CD4-positive, alpha-beta T cell (primary cell): Measurements from ENCODE around the gene ZDHHC8. TPM values are rescaled to one million over a fixed set of nuclear protein-coding genes. Genes with fewer than 3 reads are reported as not detected.

Experiments used
- ATAC-seq: fragments of 200-7000 bp; cut with Tn5 transposase; one replicate; pipeline ENCODE4 v1.10.0; 2022; ENCODE audit warnings: mild to moderate bottlenecking; ENCODE audit not compliant: poor library complexity
- CTCF ChIA-PET: fragments of 350-600 bp; sonication (Branson Sonifier 250); formaldehyde crosslinking; loops from one replicate; lab custom pipeline; 2021; ENCODE audit warnings: antibody characterized with exemption, inconsistent platforms; lab: Charles Lee
- POLR2A ChIA-PET: fragments of 350-600 bp; sonication (Branson Sonifier 250); formaldehyde crosslinking; loops from one replicate; lab custom pipeline; 2021; ENCODE audit warnings: antibody characterized with exemption, inconsistent platforms; lab: Charles Lee
- DNase-seq, 14 experiments: peaks; one replicate each; pipeline ENCODE4 v3.0.0-alpha.2; 2013 to 2020; ENCODE audit warnings: mixed read lengths in 2 of 14
- H3K27ac ChIP-seq, 2 donors: one replicate each; pipeline versions ENCODE4 v1.5.1 to v1.7.0; 2013; ENCODE audit warnings: low read length in 2 of 2, low read depth in 1 of 2, mild to moderate bottlenecking in 1 of 2
- H3K27me3 ChIP-seq, 2 experiments: 1 replicate in 1 of 2; 2 replicates in 1 of 2; pipeline versions ENCODE4 v1.6.1 to v1.7.0; 2013; ENCODE audit warnings: low read length in 2 of 2, control low read depth in 1 of 2, mild to moderate bottlenecking in 1 of 2, moderate library complexity in 1 of 2; ENCODE audit not compliant: insufficient read depth in 2 of 2, control insufficient read depth in 1 of 2
- H3K36me3 ChIP-seq: one replicate; pipeline ENCODE4 v1.6.1; 2013; ENCODE audit warnings: low read length, control low read depth; ENCODE audit not compliant: insufficient read depth
- H3K4me1 ChIP-seq: one replicate; pipeline ENCODE4 v1.6.1; 2013; ENCODE audit warnings: low read length, control low read depth; ENCODE audit not compliant: insufficient read depth
- H3K4me3 ChIP-seq: one replicate; pipeline ENCODE4 v1.5.1; 2013; ENCODE audit warnings: mild to moderate bottlenecking, low read length, moderate library complexity
- H3K9me3 ChIP-seq, 2 experiments: 1 replicate in 1 of 2; 2 replicates in 1 of 2; pipeline versions ENCODE4 v1.6.1 to v1.7.0; 2013; ENCODE audit warnings: low read length in 2 of 2, mild to moderate bottlenecking in 2 of 2, control low read depth in 1 of 2, moderate library complexity in 1 of 2; ENCODE audit not compliant: control insufficient read depth in 1 of 2, insufficient read depth in 1 of 2
- H3K27ac Mint-ChIP-seq: one replicate; pipeline ENCODE4 v1.8.0; 2020; ENCODE audit warnings: mixed read lengths
- H3K27me3 Mint-ChIP-seq: one replicate; pipeline ENCODE4 v1.8.0; 2021; ENCODE audit warnings: mixed read lengths
- H3K36me3 Mint-ChIP-seq: one replicate; pipeline ENCODE4 v1.8.0; 2021; ENCODE audit warnings: low read depth, mixed read lengths
- H3K4me1 Mint-ChIP-seq: one replicate; pipeline ENCODE4 v1.8.0; 2021; ENCODE audit warnings: low read depth, mixed read lengths
- H3K4me3 Mint-ChIP-seq: one replicate; pipeline ENCODE4 v1.8.0; 2020; ENCODE audit warnings: mild to moderate bottlenecking, mixed read lengths
- H3K9me3 Mint-ChIP-seq: one replicate; pipeline ENCODE4 v1.8.0; 2020; ENCODE audit warnings: mixed read lengths
- intact Hi-C, 2 experiments: fragments of 100-400 bp; cut with DNase I in 1 of 2; cut with micrococcal nuclease in 1 of 2; formaldehyde crosslinking; loops; one replicate each; pipeline versions ENCODE4 v1.15.1 to v1.9.0; 2023 to 2025; cut with DNase I, micrococcal nuclease
- total RNA-seq, 174 experiments: library from RNA in 2 of 174; stranded (reverse) in 2 of 174; gene quantifications; one replicate each; pipeline ENCODE4 v1.2.3 and lab custom pipeline; 2021 to 2026
- TF ChIP-seq, protein P1 (sequence below): fragments of 200-600 bp; IDR thresholded peaks from one replicate; pipeline ENCODE4 v1.8.0; 2022; ENCODE audit warnings: antibody characterized with exemption, mild to moderate bottlenecking

The ZDHHC8 gene
- total RNA-seq, 2 experiments from 2014 or later = 44.9 to 49.3 TPM

DNA sequence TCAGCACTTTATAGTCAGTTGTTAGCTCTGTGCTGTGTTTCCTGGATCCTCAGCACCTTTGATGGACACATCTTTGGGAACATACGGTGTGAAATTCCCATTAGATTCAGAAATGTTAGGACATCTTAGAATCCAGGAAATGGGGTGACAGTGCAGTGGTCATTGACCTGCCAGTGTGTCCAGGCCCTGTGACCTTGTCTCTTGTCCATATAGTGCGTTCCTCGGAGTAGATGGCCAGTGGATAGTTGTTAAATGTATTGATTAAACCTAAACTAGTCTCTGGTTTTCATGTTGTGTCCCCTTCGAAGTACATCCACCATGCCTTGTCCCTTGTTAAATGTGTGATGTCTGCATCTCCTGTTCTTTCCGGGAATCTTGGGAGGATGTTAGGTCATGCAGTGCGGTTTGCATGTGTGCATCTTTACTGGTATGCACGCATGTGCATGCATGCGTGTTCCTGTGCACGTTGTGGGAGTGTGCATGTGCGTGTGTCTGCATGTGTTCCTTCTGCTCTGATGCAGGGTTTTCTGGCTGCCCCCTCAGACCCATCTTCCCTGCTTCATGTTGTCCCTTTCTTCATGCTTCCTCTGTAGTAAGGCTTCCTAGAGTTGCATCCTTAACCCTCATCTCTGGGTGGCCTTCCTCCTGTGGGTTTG is 47.6 kb upstream of the ZDHHC8 start:
- intact Hi-C loops = no loop called here
- Histone ChIP-seq H3K9me3 (no peaks in the 10 kb centered on the region), H3K4me3 (no peak overlapping the region), H3K4me1 (peaks cover 46% of the 10 kb centered on the region), H3K36me3 (peaks cover 40% of the 10 kb centered on the region), H3K27me3 (no peaks in the 10 kb centered on the region), H3K27ac (no peak overlapping the region)
- ATAC-seq = no peak
- ChIA-PET CTCF (no interaction called here), POLR2A (no interaction called here)
- Mint-ChIP-seq H3K4me3 (peak overlapping the region; percentile 82), H3K36me3 (peaks cover 36% of the 10 kb centered on the region), H3K27me3 (no peaks in the 10 kb centered on the region), H3K27ac (peak overlapping the region; percentile 76), H3K4me1 (peaks cover 44% of the 10 kb centered on the region), H3K9me3 (no peaks in the 10 kb centered on the region)
- DNase-seq = no peak
- TF ChIP-seq, protein P1, sequence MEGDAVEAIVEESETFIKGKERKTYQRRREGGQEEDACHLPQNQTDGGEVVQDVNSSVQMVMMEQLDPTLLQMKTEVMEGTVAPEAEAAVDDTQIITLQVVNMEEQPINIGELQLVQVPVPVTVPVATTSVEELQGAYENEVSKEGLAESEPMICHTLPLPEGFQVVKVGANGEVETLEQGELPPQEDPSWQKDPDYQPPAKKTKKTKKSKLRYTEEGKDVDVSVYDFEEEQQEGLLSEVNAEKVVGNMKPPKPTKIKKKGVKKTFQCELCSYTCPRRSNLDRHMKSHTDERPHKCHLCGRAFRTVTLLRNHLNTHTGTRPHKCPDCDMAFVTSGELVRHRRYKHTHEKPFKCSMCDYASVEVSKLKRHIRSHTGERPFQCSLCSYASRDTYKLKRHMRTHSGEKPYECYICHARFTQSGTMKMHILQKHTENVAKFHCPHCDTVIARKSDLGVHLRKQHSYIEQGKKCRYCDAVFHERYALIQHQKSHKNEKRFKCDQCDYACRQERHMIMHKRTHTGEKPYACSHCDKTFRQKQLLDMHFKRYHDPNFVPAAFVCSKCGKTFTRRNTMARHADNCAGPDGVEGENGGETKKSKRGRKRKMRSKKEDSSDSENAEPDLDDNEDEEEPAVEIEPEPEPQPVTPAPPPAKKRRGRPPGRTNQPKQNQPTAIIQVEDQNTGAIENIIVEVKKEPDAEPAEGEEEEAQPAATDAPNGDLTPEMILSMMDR = no peak

DNA sequence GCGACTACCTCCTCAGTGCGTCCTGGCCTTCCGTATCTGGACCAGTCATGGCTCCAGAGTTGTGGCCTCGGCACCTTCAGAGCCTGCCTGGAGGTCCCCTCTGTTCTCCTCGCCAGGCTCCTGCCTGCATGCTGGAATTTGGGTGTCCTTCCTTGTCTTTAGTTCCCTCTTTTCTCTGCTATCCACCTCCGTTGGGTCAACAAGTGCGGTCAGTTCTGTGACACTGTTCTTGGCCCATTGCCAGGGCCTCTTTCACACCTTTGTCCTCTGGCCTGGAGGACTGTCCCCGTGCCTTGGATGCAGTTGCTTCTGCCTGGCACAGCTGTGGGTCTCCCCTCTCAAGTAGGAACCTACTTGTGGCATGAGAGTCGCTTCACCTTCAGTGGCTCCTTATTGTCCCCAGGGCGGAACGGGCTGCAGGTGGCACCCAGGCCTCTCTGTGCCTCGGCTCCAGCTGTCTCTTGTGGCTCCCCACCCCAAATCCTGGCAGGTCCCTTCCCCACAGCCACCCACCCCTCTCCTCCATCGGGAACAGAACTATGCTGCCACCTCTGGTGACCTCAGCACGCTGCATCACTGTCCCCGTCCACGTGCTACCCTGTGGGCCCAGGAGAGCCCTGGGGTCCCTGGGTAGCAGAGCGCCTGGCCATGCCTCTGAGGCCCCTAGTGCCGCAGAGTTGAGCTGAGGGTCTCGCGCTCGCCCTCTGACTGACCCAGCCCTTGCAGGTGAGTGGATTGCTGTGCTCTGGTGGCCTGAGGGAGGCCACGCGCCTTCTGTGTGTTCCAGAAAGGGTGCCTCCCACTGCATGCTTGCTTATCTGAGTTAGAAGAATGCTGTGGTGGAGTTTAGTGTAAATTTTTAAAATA is 46.8 kb upstream of the ZDHHC8 start:
- DNase-seq (peak in 3 of 14 experiments; percentile 16 to 48 (median 19)), ATAC-seq (no peak)
- ChIA-PET CTCF (interaction anchor here (0.6 kb wide), 1 partner anchor 45 kb away, joined by 3 read pairs; no protein-coding TSS in a partner anchor), POLR2A (no interaction called here)
- Histone ChIP-seq H3K27ac (no peak overlapping the region), H3K36me3 (peaks cover 48% of the 10 kb centered on the region), H3K27me3 (no peaks in the 10 kb centered on the region), H3K4me1 (peaks cover 41% of the 10 kb centered on the region), H3K4me3 (no peak overlapping the region), H3K9me3 (no peaks in the 10 kb centered on the region)
- TF ChIP-seq, protein P1 = no peak
- intact Hi-C loops = no loop called here
- H3K4me3 Mint-ChIP-seq = peak overlapping the region; percentile 11
- H3K27ac Mint-ChIP-seq = peak overlapping the region; percentile 14
- H3K27me3 Mint-ChIP-seq = no peaks in the 10 kb centered on the region
- H3K9me3 Mint-ChIP-seq = no peaks in the 10 kb centered on the region
- H3K4me1 Mint-ChIP-seq = peaks cover 39% of the 10 kb centered on the region
- H3K36me3 Mint-ChIP-seq = peaks cover 44% of the 10 kb centered on the region

DNA sequence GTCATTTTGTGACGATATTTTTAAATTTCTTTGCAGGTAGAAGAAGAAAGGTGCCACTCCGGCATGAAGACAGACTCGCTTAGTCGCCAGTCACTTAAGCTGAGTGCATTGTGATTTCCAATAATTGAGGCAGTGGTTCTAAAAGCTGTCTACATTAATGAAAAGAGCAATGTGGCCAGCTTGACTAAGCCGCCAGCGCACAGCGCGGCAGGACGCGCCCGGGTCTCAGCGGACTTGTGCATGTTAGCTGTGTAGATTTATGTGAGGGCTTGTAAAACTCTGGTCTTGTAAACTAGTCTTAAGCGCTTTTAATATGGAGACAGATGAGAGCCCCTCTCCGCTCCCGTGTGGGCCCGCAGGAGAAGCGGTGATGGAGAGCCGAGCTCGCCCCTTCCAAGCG is 46.0 kb upstream of the ZDHHC8 start:
- POLR2A ChIA-PET = no interaction called here
- Histone ChIP-seq H3K36me3 (peaks cover 56% of the 10 kb centered on the region), H3K4me3 (no peak overlapping the region), H3K4me1 (peaks cover 46% of the 10 kb centered on the region), H3K9me3 (no peaks in the 10 kb centered on the region), H3K27me3 (no peaks in the 10 kb centered on the region), H3K27ac (no peak overlapping the region)
- Mint-ChIP-seq H3K36me3 (peaks cover 53% of the 10 kb centered on the region), H3K4me1 (peaks cover 42% of the 10 kb centered on the region), H3K27me3 (no peaks in the 10 kb centered on the region), H3K9me3 (no peaks in the 10 kb centered on the region), H3K4me3 (no peak overlapping the region), H3K27ac (no peak overlapping the region)
- TF ChIP-seq, protein P1 = no peak
- intact Hi-C loops = no loop called here
- CTCF ChIA-PET = interaction anchor here (0.6 kb wide), 1 partner anchor 44 kb away, joined by 3 read pairs; no protein-coding TSS in a partner anchor
- ATAC-seq (no peak), DNase-seq (no peak)
